ENCODE data around the gene TCF20.

TCF20 gene

DNA sequence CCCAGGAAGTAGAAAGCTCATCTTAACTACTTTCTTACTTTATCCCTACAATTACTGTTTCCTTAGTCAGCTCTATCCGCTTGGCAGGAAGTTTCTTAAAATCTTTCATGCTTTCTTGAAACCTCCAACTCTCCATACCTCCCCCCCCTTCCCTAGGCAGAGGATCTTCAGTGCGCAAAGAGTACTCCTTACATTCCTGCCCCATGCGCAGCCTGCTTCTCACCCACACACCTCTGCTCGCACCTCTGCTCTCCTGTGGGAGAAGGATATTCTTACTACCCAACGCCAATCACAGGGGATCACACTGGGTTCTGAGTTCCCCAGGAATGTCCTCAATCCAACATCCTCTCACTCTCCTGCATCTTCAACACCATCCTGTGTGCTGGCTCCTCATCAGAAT lies 12.3 kb downstream of the TCF20 start:
- no peak for DNase-seq (ENCODE audit: low spot score)

DNA sequence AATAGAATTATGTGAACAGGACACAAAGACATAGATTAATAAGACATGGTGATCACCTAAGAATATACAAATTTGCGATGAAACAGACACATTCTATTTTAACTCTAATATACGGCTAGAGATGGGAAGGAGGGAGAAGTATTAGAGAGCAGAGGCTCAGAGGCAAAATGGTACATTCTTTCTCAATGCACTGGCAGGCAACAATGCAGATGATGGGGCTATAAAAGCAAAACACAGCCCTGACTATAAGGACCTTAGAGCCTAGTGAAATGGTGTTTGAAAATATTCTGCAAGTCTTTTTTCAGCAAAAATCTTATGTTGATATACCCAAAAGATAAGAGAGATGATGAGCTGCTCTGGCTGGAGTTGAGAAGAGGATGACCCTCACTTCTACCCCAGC lies 13.1 kb downstream of the TCF20 start:
- no peak for DNase-seq (ENCODE audit: low spot score)

- no peak for DNase-seq (ENCODE audit: low spot score)
Observed at GRCh38 chr22:42256930-42257329, 13.5 kb downstream of the TCF20 start.

DNA sequence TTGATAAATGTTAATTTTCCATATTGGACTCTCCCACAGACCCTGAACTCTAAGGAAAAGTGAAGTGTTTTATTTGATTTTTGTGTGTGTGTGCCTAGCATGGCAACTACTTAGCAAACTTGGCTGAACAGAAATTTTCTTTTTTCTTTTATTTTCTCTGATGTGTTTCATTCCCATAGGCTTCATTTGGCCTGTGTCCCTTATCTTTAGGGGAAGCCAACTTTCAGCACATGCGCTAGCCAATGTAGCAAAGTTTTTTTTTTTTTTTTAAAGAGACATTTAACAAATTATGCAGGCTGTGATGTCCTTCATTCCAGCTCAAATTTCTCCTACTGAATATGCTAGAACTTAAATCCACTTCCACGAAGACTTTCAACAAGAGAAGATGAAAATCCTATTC lies 14.2 kb downstream of the TCF20 start:
- no peak for DNase-seq (ENCODE audit: low spot score)

DNA sequence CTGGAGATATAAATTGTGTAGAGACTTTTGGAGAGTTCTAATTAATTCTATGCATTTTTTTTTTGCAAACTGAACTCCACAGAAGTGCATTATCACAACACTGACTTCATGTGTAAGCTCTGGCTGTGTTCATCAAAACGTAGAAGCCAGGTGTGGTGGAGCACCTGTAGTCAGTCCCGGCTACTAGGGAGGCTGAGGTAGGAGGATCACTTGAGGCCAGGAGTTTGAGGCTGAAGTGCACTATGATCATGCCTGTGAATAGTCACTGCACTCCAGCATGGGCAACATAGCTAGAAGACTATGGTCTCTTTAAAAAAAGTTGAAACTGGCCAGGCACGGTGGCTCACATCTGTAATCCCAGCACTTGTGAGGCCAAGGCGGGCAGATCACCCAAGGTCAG lies 20.6 kb downstream of the TCF20 start:
- no peak for DNase-seq (ENCODE audit: low spot score)

GRCh38 chr22:42248995-42249394 lies 21.5 kb downstream of the TCF20 start:
- DNase-seq (ENCODE audit: low spot score): no peak

DNA sequence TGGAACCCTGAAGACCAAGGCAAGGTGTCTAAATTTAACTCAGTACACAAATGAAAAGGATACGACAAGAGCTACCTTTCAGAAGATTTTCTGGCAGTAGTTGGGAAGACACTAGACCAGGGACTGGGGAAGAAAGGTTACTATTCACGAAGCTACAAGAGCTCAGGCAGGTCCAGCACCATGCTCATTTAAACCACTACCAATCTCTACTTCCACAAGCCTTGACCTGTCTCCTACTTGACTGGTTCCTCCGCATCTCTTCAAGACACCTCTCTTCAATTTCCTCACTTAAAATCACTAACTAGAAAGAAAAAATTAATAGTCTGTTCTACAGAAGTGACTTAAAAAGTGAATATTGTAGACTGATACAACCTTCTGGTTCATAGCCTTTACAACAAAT lies 22.9 kb downstream of the TCF20 start:
- DNase-seq (ENCODE audit: low spot score): no peak

DNA sequence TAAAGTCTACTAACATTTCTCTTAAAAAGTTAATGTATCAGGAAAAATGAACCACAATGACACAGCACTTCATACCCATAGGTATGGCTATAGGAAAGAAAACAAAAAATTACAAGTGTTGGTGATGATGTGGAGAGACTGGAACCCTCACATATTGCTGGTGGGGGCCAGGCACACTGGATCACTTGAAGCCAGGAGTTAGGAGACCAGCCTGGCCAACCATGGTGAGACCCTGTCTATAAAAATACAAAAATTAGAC lies 26.7 kb downstream of the TCF20 start:
- DNase-seq (ENCODE audit: low spot score): no peak

GRCh38 chr22:42236848-42237247 lies 33.6 kb downstream of the TCF20 start:
- no peak for DNase-seq (ENCODE audit: low spot score)

- no peak for DNase-seq (ENCODE audit: low spot score)
Observed at GRCh38 chr22:42236268-42236667, 34.2 kb downstream of the TCF20 start.

GRCh38 chr22:42233879-42234278 lies 36.6 kb downstream of the TCF20 start:
- no peak for DNase-seq (ENCODE audit: low spot score)

GRCh38 chr22:42231929-42232328 lies 38.5 kb downstream of the TCF20 start:
- DNase-seq (ENCODE audit: low spot score): no peak

GRCh38 chr22:42229455-42230149 lies 40.9 kb downstream of the TCF20 start:
- no peak for DNase-seq (ENCODE audit: low spot score)

GRCh38 chr22:42228483-42228882 lies 42.0 kb downstream of the TCF20 start:
- DNase-seq (ENCODE audit: low spot score): no peak

DNA sequence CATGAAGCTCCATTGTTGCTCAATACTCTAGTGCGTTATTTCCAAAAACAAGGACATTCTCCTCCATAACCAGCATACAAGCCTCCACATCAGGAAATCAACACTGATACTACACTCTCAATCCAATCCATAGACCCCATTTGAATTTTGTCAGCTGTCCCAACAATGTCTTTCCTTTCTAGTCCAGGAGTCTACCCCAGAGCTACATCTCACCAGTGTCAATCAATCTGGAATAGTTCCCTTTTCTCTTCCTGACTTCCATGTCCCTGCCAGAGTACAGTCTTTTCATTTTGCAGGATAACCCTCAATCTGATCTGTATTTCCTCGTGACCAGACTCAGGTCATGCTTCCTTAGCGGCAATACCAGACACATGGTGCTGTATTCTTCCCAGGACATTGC lies 43.0 kb downstream of the TCF20 start:
- DNase-seq (ENCODE audit: low spot score): no peak

GRCh38 chr22:42225841-42226240 lies 44.6 kb downstream of the TCF20 start:
- DNase-seq (ENCODE audit: low spot score): no peak

DNA sequence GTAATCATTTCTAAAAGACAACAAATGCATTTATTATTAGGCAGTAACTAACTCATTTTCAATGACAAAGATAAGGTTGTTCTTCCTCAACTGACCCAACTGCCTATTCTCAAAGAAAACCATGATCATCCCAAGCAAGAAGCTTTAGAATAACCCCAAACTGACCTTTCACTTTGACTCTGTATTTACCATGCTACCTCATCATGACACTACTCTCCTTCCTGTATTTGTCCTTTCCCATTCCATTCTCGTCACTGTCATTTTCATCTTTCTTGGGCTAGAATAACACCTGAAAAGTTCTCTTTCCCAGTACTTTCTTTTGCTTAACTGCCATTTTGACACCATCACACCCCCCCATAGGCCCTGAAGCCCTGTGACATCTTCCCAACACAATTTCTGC lies 48.3 kb downstream of the TCF20 start:
- DNase-seq (ENCODE audit: low spot score): no peak

Measured in HuH-7.5 (cell line).